Measurements from ENCODE around the gene HBP1. TPM values are rescaled to one million over a fixed set of nuclear protein-coding genes. Genes with fewer than 3 reads are reported as not detected.

The HBP1 gene
- total and polyA plus RNA-seq, 2 of the 8 experiments (the other 6 are each of a cell fraction or from before 2014, with no cell fraction given) = 28.9 to 29.2 TPM

DNA sequence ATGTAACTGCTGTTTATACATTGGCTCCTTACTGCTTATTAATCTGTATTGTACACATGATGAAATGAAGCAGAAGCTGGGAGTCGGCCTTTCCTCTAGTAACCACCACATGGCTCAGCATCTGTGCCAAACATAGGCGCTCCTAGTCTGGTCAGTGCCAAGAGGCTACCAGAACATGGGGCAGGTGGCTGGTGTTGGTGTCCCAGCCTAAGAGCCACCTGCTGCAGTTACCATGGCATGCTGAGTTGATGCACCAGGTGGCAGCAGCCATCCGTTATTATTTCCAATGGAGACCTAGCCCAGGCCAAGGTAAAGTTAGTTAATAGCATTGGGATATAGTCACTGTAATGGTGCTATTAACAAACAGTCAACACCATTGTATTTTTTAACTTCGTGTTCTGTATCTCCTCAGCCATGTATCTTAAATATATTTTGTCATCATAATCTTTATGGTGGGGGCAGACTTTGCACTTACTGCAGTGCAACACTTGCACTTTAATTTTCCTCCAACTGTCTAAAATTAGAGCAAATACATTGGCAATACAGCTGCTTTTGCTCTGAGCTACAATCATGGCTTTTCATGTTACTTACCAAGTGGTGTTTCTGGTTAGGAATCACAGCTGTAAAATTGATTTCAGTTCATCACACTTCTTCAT, 33.1 kb downstream of the HBP1 start:
- Histone ChIP-seq H3K18ac (ENCODE audit: extremely low read depth, low read length) (no peak overlapping the region), H3K4me2 (ENCODE audit: insufficient read depth in 1 of 2, low read depth in 2 of 2, low read length in 2 of 2) (no peak overlapping the region), H2BK20ac (ENCODE audit: low read length) (no peak overlapping the region), H3K79me1 (ENCODE audit: low read depth, low read length) (no peaks in the 10 kb centered on the region), H3K4me1 (replicated peaks in 1 of 4; ENCODE audit: control insufficient read depth in 3 of 4, insufficient read depth in 4 of 4, low read length in 3 of 4) (no peaks in the 10 kb centered on the region), H3K4ac (replicated peaks; ENCODE audit: insufficient read length, low read depth, low read length) (no peak overlapping the region), H2BK5ac (ENCODE audit: low read depth, low read length) (no peak overlapping the region), H3K23ac (ENCODE audit: insufficient read length) (no peak overlapping the region), H3K27me3 (replicated peaks in 1 of 4; ENCODE audit: control insufficient read depth in 3 of 4, extremely low read depth in 1 of 4, insufficient read depth in 3 of 4, low read length in 3 of 4) (no peaks in the 10 kb centered on the region), H3K4me3 (ENCODE audit: extremely low read depth in 1 of 4, insufficient read depth in 2 of 4, low read depth in 3 of 4, low read length in 4 of 4) (no peak overlapping the region), H2AFZ (ENCODE audit: low read length) (no peak overlapping the region), H3K56ac (replicated peaks; ENCODE audit: insufficient read length, low read depth, low read length) (no peak overlapping the region), H2BK12ac (ENCODE audit: low read depth, low read length) (no peak overlapping the region), H2BK15ac (ENCODE audit: low read length) (no peak overlapping the region), H4K91ac (replicated peaks; ENCODE audit: insufficient read length, low read length) (no peak overlapping the region), H3K14ac (ENCODE audit: insufficient read length) (no peak overlapping the region), H4K20me1 (replicated peaks in 1 of 2; ENCODE audit: control insufficient read depth in 1 of 2, insufficient read depth in 2 of 2, low read length in 2 of 2) (peaks cover 0 to 3% of the 10 kb centered on the region in 2 experiments), H3K9me3 (ENCODE audit: insufficient read depth in 2 of 2, low read depth in 1 of 2, low read length in 1 of 2) (no peaks in the 10 kb centered on the region), H3K27ac (ENCODE audit: low read depth, low read length) (no peak overlapping the region), H2BK120ac (replicated peaks; ENCODE audit: low read depth, low read length) (no peak overlapping the region), H2AK5ac (ENCODE audit: low read depth, low read length) (no peak overlapping the region), H3K23me2 (ENCODE audit: low read depth, low read length) (no peaks in the 10 kb centered on the region), H4K8ac (ENCODE audit: extremely low read depth, insufficient read depth, low read length) (no peak overlapping the region), H3K79me2 (ENCODE audit: control insufficient read depth in 1 of 2, insufficient read depth in 2 of 2, low read length in 2 of 2) (no peaks in the 10 kb centered on the region), H3K36me3 (ENCODE audit: control insufficient read depth in 2 of 4, insufficient read depth in 4 of 4, low read length in 3 of 4) (peaks cover 5 to 38% (median 9%) of the 10 kb centered on the region in 4 experiments), H3K9ac (replicated peaks in 1 of 4; ENCODE audit: extremely low read depth in 1 of 4, low read depth in 3 of 4, low read length in 3 of 4) (no peak overlapping the region), H4K5ac (ENCODE audit: insufficient read length, low read depth, low read length) (no peak overlapping the region)
- FAIRE-seq (peak; percentile 36), DNase-seq (ENCODE audit: low read depth in 1 of 2, low spot score in 2 of 2) (peak; percentile 19 to 58)
- TF ChIP-seq RXRA (IDR thresholded peaks at IDR 0.05; ENCODE audit: insufficient read depth, low read depth, low read length) (no peak), TCF12 (IDR thresholded peaks at IDR 0.05; ENCODE audit: low read depth, low read length) (no peak), TEAD4 (IDR thresholded peaks at IDR 0.05; ENCODE audit: low read depth, low read length) (no peak), KDM4A (IDR thresholded peaks at IDR 0.05; ENCODE audit: low read depth, low read length, severe bottlenecking) (no peak), CREB1 (IDR thresholded peaks at IDR 0.05) (no peak), CBX8 (IDR thresholded peaks at IDR 0.05; ENCODE audit: borderline replicate concordance, low read depth, low read length) (no peak), RAD21 (IDR thresholded peaks at IDR 0.05 in 1 of 2, conservative IDR thresholded peaks at IDR 0.05 in 1 of 2; ENCODE audit: low read depth in 2 of 2, low read length in 2 of 2) (peak; percentile 81 to 82), KDM5A (IDR thresholded peaks at IDR 0.05; ENCODE audit: low read length) (no peak)
- TF ChIP-seq, protein P1, sequence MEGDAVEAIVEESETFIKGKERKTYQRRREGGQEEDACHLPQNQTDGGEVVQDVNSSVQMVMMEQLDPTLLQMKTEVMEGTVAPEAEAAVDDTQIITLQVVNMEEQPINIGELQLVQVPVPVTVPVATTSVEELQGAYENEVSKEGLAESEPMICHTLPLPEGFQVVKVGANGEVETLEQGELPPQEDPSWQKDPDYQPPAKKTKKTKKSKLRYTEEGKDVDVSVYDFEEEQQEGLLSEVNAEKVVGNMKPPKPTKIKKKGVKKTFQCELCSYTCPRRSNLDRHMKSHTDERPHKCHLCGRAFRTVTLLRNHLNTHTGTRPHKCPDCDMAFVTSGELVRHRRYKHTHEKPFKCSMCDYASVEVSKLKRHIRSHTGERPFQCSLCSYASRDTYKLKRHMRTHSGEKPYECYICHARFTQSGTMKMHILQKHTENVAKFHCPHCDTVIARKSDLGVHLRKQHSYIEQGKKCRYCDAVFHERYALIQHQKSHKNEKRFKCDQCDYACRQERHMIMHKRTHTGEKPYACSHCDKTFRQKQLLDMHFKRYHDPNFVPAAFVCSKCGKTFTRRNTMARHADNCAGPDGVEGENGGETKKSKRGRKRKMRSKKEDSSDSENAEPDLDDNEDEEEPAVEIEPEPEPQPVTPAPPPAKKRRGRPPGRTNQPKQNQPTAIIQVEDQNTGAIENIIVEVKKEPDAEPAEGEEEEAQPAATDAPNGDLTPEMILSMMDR (IDR thresholded peaks at IDR 0.05; ENCODE audit: control extremely low read depth in 1 of 3, insufficient read depth in 1 of 3, low read depth in 1 of 3, low read length in 3 of 3) = peak; percentile 67 to 76 (median 75)
- ChIA-PET CTCF (ENCODE audit: partially characterized antibody) (interaction anchor here (0.8 to 3.3 kb wide), 13 partner anchors 8 to 544 kb away, joined by 3 to 17 read pairs (median 4); partner anchors contain the start of gene HBP1), POLR2A (ENCODE audit: partially characterized antibody) (no interaction called here)
- 81% methylated on average over 4 of the region's 4 CpGs; no CpG with 5 or more reads in 1 of the 2 experiments for WGBS, 2 experiments (ENCODE audit: extremely low coverage in 1 of 2, insufficient coverage in 1 of 2, insufficient read length in 1 of 2, insufficient replicate concordance in 2 of 2, low coverage in 1 of 2, low lambda C conversion rate in 2 of 2, missing lambda C conversion rate in 1 of 2)

Measured in H1 (cell line).